ENCODE measurements around the gene BAHCC1. TPM values are rescaled to one million over a fixed set of nuclear protein-coding genes. Genes with fewer than 3 reads are reported as not detected.

Gene BAHCC1
- polyA plus RNA-seq, 1 donor: 17.9 TPM

DNA sequence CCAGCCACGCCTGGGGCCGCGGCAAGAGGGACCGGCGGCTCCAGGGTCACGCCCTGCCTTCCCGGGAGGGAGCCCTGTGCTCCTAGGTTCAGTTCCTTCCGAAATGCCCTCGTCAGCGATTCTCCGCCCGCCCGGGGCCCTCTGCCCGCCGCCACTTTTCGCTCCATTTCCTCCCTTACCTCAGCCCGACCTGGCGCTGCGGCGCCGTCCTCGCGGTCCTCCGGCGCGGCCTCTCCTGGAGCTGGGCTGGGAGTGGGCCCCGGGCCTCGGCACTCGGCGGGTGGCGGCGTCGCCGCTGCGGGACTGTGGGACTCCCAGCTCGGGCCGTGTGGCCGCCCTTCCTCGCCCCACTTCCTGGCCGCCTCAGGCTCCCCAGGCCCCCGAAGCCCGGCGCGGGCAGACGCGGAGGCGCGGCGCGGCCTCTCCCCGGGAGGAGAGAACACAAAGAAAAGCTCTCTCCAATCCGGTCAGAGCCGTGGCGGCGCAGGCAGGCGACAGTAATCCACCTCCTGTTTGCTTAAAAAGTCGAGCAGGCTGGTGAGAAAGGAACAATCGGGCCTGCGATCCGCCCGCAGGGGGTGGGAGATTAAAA is 1.6 kb downstream of the BAHCC1 start:
- DNase-seq: no peak

DNA sequence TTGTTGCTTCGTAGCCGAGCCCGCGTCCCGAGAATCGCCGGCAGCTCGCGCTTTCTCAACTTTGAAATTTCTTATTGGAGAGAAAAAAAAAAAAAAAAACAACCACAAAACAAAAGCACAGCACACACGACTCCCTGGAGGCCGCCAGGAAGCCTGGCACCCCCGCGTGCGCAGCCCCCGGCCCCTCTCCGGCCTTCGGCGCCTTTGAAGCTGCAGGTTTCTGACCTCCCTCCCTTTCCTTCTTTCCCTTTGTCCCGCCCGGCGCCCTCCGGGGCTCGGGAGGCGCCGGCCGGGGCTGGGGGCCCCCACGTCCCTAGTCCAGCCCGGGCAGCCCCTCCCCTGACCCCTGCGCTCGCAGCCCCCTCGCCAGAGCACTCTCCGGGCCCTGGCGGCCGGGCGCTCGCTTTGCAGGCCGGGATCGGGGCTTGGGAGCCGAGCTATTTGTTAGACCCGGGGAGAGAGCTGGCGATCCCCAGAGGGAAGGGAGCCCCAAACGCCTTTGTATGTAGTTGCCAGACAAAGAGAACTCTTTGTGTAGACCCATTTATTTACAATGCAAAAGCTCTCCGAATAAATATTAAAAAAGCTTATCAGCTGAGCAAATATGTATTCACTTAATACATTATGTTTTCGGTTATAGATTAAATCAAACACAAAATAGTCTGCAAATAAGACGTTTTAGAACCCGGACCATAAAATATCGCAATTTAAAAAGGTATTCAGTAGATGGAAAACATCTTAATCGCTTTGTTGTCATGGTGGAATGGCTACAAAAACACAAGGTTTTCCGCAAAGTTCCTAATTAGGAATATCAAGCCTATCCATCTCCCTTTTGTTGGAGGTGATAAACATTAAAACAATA is 2.3 kb downstream of the BAHCC1 start:
- no peak for DNase-seq

DNA sequence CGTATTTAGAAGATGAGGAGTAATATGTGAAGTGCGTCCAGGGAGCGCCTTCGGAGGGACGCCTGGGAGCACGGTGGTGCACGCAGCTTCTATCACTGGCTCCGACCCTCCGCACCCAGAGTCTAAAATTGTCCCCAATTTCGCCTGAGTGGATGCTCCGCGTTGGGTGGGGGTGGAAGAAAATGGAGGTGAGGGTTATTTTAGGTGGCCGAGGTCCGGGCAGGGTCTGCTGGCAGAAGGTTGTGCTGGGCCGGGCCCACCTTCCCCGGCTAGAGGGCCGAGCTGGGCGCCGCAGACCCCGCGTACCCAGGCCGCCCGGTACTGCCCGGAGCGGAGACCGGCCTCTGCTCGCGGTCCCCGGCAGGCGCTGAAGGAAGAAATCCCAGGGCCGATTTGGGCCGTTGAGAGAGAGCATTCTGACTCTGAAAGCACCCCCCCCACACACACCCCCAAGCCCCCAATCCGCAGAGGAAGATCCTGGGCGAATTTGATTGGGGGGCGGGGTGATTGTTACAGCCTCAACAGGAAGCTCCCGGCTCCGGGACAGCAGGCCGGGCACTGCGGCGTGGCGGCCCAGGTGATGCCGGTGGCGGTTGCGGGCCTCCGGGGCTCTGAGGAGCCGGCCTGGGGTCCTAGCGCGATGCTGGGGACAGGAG is 3.0 kb downstream of the BAHCC1 start:
- no peak for DNase-seq

DNA sequence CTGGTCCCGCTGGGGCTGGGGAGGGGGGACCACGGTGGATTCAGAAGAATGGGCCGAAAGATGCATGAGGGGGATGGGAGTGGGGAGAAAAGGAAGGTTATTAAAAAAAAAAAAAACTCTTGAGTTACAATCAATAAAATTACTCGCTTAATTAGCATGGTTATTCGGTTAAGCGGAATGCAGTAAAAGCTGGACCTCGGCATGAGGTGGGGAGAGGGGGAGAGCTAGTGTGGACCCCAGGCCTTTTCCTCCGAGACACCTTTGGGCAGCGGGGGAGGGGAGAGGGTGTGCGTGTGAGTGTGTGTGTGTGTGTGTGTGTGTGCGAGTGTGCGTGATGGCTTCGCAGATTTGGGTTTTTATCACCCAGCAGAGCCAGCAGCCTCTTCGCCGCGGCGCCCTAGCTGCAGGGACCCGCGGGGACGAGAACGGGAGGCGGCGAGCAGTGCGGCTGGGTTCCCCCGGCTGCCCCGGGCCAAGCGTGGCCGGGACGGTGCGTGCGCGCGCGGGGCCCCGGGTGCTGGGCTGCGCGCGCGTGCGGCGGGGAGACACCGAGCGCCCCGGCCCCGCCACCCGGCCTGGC is 3.7 kb downstream of the BAHCC1 start:
- DNase-seq: no peak

DNA sequence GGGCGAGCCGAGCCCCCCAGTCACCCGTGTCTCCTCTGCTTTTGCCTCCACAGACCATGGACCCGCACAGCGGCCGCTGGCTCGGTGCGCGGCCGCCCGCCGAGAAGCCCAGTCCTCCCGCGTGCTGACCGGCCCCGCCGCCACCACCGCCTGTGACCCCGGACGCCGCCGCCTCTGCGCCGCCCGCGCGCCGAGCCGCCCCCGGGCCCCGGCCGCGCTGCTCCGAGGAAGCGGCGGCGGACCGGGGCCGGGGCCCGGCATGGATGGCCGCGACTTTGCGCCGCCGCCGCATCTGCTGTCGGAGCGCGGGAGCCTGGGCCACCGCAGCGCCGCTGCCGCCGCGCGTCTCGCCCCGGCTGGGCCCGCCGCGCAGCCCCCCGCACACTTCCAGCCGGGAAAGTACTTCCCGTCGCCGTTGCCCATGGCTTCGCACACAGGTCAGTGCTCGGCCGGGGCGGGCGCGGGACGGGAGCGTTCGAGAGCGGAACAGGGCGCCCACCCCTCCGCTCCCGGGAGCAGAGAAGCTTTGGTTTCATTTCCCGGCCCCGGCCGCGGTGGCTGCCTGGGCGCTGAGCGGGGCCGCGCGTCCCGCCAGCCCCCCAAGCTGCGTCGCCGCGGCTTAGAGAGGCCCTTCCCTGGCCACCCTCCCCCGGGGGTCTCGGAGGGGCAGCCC is 4.4 kb downstream of the BAHCC1 start:
- no peak for DNase-seq

DNA sequence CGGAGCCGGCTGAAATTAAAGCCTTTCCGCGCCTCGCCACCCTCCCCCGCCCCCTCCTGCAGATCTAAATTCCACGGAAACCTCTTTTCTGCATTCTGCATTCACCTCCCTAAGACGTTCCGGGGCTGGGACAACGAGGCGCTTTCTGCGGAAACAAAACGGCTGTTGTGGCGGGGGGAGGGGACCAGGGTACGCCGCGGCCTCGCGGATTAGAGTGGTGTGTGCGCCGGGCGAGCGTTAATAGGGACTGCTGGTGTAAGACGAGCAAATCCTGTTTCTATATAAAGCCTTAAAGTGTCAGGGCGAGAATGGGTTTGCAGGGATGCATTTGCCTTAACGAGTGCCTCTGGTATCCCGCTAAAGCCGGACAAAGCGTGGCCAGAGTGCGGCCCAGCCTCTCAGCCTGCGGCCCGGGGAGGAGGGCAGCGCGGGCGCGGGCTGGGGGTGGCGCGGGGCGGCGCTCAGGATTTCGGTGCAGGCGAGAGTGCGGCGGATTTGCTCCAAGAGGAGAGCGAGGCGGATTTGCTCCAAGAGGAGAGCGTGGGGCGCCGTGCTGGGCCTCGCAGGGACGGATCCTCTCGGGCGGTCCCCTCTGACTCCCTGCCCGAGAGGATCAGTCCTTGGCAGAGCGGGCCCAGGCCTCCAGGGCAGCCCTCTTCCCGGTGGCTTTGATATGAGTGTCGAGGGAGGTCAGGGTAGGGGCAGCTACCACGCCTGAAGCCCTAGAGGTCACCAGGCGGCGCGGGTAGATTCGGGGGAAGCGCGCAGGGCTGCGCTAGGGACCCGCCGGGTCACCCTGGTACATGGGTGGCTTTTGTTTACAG is 5.1 kb downstream of the BAHCC1 start:
- no peak for DNase-seq

DNA sequence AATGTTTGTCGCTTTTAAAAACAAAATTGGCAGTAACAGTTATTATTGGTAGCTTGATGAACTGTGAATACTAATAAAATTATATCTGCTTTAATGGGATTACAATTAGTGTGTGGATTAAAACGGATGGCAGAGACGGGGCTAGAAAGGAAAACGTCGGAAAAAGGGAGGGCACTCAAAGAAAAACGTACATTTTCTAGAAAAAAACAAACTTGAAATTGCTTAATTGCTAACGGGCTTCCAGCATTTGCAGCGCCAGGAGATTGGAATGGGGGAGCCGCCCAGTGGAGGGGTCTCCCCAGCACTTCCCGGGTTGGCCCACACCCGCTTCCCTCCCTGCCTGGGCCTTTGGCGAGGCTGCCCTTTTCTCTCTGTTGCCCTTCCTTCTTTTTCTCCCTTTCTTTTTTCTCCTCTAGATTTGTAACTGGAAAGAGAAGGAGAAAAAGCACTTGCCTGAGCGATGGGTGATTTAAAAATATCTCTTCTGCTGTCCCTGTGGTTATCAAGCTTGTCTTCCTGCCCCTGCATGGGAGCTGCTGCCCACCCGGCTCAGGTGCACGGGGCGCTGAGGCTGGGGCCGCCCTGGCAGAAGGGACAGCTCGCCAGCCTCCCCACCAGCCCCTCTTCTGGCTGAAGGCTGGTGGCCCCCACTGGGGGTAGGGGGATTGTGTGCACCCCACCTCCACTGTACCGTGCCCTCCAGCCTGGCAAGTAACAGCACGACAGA is 5.9 kb downstream of the BAHCC1 start:
- DNase-seq: no peak

DNA sequence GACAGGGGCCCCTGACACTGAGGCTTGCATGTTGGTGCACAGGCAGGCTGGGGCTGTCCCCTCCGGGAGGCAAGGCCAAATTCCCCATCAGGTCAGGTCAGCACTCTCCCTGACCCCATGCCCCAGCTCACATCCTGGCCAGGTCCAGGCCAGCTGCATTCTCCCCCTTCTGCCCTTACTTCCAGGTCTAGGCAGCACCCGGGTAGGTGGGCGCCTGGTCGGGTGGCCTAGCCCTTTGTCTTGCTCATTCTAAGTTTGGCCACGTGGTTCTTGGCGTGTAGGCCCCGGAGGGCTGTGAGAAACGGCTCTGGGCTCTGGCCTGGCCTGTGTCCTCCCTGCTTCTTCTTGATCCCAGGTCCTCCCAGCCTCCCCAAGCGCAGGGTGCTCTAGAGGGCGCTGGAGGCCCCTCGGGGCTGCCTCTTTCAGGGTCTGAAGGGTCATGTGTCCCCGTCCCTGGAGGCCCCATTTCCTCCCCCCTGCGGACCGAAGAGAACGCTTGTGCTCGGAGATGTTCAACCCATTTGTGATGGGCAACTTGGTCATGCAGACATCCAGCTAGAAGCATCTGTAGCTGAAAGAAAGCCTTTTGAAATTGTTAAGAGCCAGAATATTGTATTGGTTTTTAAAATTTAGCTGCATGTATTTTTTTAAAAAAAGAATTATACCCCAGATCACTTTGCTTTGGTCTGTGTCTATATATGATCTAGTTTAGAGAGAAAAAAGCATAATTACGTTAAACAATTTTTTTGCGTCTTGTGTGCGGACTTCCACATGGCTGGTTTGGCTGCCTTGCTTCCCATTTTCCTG is 6.7 kb downstream of the BAHCC1 start:
- DNase-seq: no peak

DNA sequence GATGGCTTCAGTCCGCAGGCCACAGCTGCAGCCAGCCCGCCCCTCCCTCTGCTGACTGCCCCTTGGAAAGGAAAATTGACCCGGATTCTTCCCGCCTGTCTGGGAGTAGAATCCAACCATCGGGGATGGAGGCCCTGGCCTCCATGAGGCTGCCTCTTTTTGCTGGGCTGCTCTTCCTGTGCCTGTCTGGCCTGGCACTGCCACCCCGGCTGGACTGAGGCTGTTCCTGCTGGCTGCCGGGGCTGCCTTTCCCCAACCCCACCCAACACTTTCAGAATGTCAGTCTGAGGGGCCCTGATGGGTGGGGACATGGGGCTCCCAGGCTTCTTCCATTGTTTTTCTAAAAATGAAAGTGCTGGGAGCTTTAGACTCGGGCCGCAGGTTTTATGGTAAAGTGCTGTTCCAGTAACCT is 7.3 kb downstream of the BAHCC1 start:
- no peak for DNase-seq

DNA sequence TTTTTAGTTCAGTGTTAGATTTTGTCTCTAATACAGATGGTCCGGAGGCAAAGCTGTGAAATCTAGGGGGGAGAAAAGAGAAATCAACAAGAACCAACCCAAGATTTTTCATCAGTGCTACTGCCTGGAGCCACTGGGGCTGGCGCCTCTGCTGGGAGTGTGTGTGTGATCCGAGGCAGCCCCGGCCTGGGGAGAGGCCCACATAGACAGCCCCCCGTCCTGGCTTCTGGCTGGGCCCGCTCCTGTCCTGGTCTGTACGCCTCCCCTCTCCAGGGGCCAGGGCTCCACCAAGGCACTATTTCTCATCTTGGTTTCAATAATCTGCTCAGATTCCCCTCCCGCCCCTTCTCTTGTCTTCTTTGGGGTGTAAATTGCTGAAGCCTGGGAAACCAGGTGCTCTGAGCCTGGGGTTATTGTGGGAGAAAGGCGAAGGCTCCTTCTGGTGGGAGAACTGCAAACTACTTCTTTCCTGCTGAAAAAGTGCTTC is 7.8 kb downstream of the BAHCC1 start:
- DNase-seq: no peak

DNA sequence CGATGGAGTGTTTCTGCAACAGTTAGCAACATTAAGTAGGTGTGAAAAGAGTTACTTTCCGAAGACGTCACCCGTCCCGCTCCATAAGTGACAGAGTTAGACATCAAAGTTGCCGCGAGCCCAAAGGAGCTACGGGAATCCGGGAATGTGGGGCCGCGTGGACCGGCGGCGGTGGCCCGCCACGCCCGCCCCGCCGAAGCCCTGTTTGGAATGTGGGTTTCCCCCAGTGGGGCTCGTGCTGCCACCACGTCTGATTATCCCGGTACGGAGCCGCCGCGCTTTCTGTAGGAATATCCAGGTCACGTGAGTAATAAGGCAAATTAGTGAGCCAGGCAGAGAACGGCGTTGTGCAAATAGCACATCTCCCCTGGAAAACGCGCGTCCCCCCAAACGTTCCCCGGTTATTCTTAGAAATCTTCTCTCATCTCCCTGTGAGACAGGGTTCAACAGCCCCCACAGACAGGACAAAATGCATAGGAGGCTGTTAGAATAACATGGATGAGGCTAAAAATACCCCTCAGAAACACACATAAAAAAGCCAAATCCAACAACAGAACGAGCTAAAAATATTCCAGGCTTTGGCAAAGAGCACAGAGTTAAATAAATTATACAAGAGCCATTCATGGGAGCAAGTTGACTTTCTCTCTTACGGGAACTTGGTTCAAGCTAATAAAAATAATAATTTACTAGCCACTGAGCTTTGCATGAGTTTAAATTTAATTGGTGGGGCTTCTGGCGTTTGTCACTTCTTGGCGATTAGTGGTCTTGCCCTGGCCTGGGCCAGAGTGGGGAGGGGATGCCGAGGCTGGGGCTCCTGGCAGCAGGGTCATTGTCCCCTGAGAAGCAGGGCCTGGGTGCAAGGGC is 8.6 kb downstream of the BAHCC1 start:
- DNase-seq: no peak

DNA sequence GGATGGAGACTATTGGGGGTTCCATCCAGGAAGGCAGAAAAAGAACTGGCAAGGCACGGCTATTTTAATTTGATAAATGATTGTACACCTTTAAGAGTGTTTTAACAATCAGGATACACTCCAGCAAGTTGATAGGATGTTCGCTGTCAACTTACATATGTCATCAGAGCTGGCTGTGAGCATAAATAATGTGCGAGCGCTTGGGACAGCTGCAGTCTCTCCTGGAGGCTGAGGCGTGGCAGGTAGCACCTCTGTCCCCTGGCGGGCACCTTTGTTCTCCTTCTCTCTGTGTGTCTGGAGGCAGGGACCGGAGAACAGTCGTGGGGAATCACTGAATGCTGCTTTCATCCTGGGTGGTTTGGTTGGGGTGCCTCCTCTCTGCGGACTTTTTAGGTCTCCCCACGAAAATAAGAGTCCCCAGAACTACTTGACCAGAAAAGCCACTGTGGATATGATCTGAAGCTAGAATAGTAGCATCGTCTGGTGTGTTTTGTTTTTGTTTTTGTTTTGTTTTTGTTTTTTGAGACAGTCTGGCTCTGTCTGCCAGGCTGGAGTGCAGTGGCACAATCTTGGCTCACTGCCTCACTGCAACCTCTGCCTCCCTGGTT is 9.4 kb downstream of the BAHCC1 start:
- DNase-seq: no peak

DNA sequence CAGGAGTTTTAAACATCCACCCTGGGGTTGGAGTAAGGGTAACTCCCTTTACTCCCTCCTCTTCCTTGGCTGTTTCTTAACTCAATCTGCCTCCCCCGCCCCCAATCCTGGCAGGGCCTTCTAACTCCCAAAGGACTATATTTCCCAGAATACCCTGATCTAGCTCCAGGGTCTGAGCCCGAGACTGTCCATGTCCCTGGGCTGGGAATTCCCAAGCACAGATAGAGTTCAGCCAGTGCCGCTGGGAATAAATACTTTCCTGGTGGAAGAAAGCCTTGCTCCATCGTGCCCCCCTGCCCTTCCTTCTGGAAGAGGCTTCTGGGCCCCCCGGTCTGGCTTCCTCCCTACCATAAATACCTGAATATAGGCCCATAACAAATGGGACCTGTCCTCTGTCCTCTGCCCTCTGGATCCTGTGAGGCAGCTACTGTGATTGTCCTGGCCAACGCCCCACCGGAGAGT is 10.2 kb downstream of the BAHCC1 start:
- DNase-seq: no peak

DNA sequence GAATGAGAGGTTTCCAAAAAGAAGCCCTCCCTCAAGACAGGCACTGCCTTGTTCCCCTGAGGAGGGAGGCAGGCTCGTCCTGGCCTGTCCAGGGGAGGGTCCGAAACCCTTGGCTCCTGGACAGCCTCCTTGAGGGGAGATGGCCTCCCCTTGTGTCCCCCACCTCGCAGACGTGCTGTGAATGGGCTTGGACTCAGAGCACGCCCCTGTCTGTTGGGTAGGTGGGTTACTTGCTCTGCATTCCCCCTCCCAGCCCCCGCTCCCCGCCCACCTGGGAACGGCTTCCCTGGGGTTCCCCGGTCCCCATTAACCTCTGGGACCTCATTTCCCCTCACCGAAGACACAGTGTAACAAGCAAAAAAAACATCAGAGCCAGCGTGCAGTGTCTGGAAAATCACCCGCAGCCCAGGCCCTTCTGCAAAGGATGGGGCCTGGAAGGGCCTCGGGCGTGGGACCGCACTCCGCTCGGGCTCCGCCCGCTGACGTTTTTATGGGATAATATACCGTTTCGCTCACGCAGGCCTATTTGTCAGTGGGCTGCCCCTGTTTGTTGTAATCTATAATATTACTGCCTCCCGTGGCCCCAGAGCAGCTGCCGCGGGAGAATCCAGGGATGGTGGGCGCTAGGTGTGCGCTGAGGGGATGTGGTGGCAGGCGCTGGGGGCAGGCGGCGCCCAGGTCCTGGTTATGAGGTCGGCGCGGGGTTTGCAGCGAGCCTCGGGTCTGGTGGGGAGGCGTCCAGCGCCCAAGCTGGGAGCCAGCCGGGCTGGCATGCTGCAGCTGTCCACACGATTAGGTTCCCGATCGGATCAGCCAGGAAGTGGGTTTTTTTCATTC is 11.1 kb downstream of the BAHCC1 start:
- DNase-seq: no peak

DNA sequence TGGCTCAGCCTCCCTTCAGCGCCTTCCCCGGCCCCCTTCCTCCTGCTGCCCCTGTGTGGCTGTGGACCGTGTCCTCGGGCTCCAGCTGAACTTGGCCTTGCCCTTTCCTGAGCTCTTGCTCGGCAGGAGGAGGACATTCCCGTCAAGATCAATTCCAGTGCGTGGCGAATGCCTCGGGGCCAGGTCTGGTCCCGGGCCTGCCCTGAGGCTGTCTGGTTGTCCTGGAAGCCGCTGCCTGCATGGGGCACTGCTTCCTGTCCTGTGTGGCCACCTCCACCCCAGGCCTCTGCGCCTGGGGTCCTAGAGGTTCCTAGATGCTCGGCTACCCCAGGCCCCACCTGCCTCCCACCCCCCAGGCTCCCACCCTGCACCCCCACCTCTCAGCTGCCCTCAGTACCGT is 12.8 kb downstream of the BAHCC1 start:
- DNase-seq: no peak

DNA sequence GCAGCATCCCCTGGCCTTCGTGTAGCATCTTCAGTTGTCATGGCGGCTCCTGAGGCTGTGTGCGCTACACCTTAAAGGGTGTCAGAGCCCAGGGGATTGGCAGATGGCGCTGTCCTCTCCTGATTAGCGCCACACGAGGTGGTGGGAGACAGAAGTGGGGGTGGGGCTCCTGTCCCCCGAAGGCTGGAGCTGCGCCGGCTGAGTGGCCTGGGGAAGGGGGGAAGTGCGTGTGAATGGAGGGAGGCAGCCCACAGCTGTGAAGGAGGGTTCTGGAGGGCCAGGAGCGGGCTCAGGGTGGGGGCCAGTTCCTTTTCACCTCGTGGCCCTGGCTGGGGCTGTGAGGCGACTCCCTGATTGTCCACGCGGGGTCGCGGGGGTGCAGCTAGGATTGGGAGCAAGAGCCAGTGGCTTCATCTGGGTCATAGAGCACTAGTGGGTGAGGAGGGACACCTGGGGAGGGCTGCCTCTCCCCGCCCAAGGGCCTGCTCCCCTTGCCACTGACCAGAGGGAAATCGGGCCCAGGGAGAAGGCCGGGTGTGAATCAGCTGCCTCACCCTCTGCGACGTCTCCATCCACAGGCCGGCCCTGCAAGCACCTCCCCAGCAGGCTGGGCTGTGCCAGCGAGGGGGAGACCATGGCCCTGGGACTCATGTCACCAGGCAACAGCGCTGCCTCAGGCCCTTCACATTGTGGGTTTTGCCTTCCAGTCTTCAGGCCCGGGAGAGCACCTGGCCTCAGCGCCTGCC is 14.1 kb downstream of the BAHCC1 start:
- no peak for DNase-seq

Measured in left kidney (tissue), 2 donors.